Measurements from ENCODE around the gene ACHE. TPM values are rescaled to one million over a fixed set of nuclear protein-coding genes. Genes with fewer than 3 reads are reported as not detected.

ACHE gene
- total and polyA plus RNA-seq, 2 of the 13 experiments (the other 11 are each of a cell fraction or from before 2014, with no cell fraction given), result 0.18 to 0.40 TPM

Small RNAs within 50 kb of the gene (microRNA-seq; reads per million reads assigned to microRNA genes)
- not detected for gene MIR6875

Small RNAs within 50 kb of the gene (small RNA-seq; reads per million reads assigned to genes)
- gene RN7SL549P (ENCODE audit: insufficient read depth in 2 of 3, insufficient read length in 3 of 3, low read depth in 2 of 3, low replicate concordance in 1 of 3) (0 reads per million in 3 experiments), gene RPS29P15 (ENCODE audit: insufficient read depth in 2 of 3, insufficient read length in 3 of 3, low read depth in 2 of 3, low replicate concordance in 1 of 3) (0 reads per million in 3 experiments)

Other genes starting within 250 kb of the ACHE start
- gene ACTL6B, start 239.4 kb downstream of the ACHE start, total RNA-seq (2016; rRNA removed; fragmentation: Illumina TruSeq; extraction: Trizol), result not detected in 2 replicates
- not detected in 2 replicates for gene ACTL6B, start 239.4 kb downstream of the ACHE start, polyA plus RNA-seq (2011; rRNA removed)
- 48.3 and 64.3 TPM in 2 replicates for gene GNB2, start 222.1 kb downstream of the ACHE start, total RNA-seq (2016; rRNA removed; fragmentation: Illumina TruSeq; extraction: Trizol)
- gene GNB2, start 222.1 kb downstream of the ACHE start, polyA plus RNA-seq (2011; rRNA removed), result 67.1 and 82.0 TPM in 2 replicates
- gene GIGYF1, start 201.6 kb downstream of the ACHE start, total RNA-seq (2016; rRNA removed; fragmentation: Illumina TruSeq; extraction: Trizol), result 6.4 and 16.1 TPM in 2 replicates
- gene GIGYF1, start 201.6 kb downstream of the ACHE start, polyA plus RNA-seq (2011; rRNA removed), result 7.6 and 10.2 TPM in 2 replicates
- 91.1 and 91.5 TPM in 2 replicates for gene POP7, start 189.8 kb downstream of the ACHE start, total RNA-seq (2016; rRNA removed; fragmentation: Illumina TruSeq; extraction: Trizol)
- gene POP7, start 189.8 kb downstream of the ACHE start, polyA plus RNA-seq (2011; rRNA removed), result 63.9 and 70.6 TPM in 2 replicates
- 9.9 and 10.3 TPM in 2 replicates for gene EPO, start 175.4 kb downstream of the ACHE start, total RNA-seq (2016; rRNA removed; fragmentation: Illumina TruSeq; extraction: Trizol)
- 25.7 and 26.2 TPM in 2 replicates for gene EPO, start 175.4 kb downstream of the ACHE start, polyA plus RNA-seq (2011; rRNA removed)
- 0.02 and 0.08 TPM in 2 replicates for gene ZAN, start 162.3 kb downstream of the ACHE start, total RNA-seq (2016; rRNA removed; fragmentation: Illumina TruSeq; extraction: Trizol)
- gene ZAN, start 162.3 kb downstream of the ACHE start, polyA plus RNA-seq (2011; rRNA removed), result 0.09 and 0.14 TPM in 2 replicates
- 43.7 and 69.6 TPM in 2 replicates for gene EPHB4, start 68.4 kb downstream of the ACHE start, total RNA-seq (2016; rRNA removed; fragmentation: Illumina TruSeq; extraction: Trizol)
- gene EPHB4, start 68.4 kb downstream of the ACHE start, polyA plus RNA-seq (2011; rRNA removed), result 61.4 and 68.6 TPM in 2 replicates
- 5.4 and 16.6 TPM in 2 replicates for gene SLC12A9, start 43.2 kb downstream of the ACHE start, total RNA-seq (2016; rRNA removed; fragmentation: Illumina TruSeq; extraction: Trizol)
- gene SLC12A9, start 43.2 kb downstream of the ACHE start, polyA plus RNA-seq (2011; rRNA removed), result 8.7 and 13.9 TPM in 2 replicates
- gene TRIP6, start 28.5 kb downstream of the ACHE start, total RNA-seq (2016; rRNA removed; fragmentation: Illumina TruSeq; extraction: Trizol), result 0.38 TPM in 1 of 2 replicates, not detected in the other
- 0.30 and 0.34 TPM in 2 replicates for gene TRIP6, start 28.5 kb downstream of the ACHE start, polyA plus RNA-seq (2011; rRNA removed)
- 79.1 and 106 TPM in 2 replicates for gene SRRT, start 20.8 kb downstream of the ACHE start, total RNA-seq (2016; rRNA removed; fragmentation: Illumina TruSeq; extraction: Trizol)
- 26.2 and 30.4 TPM in 2 replicates for gene SRRT, start 20.8 kb downstream of the ACHE start, polyA plus RNA-seq (2011; rRNA removed)
- 2.8 and 3.3 TPM in 2 replicates for gene UFSP1, start 6.2 kb downstream of the ACHE start, total RNA-seq (2016; rRNA removed; fragmentation: Illumina TruSeq; extraction: Trizol)
- 0.65 and 1.3 TPM in 2 replicates for gene UFSP1, start 6.2 kb downstream of the ACHE start, polyA plus RNA-seq (2011; rRNA removed)
- not detected in 2 replicates for gene MUC3A, start 53.6 kb upstream of the ACHE start, total RNA-seq (2016; rRNA removed; fragmentation: Illumina TruSeq; extraction: Trizol)
- gene MUC3A, start 53.6 kb upstream of the ACHE start, polyA plus RNA-seq (2011; rRNA removed), result 0.01 and 0.07 TPM in 2 replicates
- not detected in 2 replicates for gene MUC12, start 73.7 kb upstream of the ACHE start, total RNA-seq (2016; rRNA removed; fragmentation: Illumina TruSeq; extraction: Trizol)
- gene MUC12, start 73.7 kb upstream of the ACHE start, polyA plus RNA-seq (2011; rRNA removed), result not detected in 2 replicates
- not detected in 2 replicates for gene MUC17, start 124.2 kb upstream of the ACHE start, total RNA-seq (2016; rRNA removed; fragmentation: Illumina TruSeq; extraction: Trizol)
- gene MUC17, start 124.2 kb upstream of the ACHE start, polyA plus RNA-seq (2011; rRNA removed), result 0.01 TPM in 1 of 2 replicates, not detected in the other
- 7.1 and 8.1 TPM in 2 replicates for gene TRIM56, start 189.6 kb upstream of the ACHE start, total RNA-seq (2016; rRNA removed; fragmentation: Illumina TruSeq; extraction: Trizol)
- 3.0 and 3.2 TPM in 2 replicates for gene TRIM56, start 189.6 kb upstream of the ACHE start, polyA plus RNA-seq (2011; rRNA removed)
- 9.2 and 21.2 TPM in 2 replicates for gene SERPINE1, start 231.2 kb upstream of the ACHE start, total RNA-seq (2016; rRNA removed; fragmentation: Illumina TruSeq; extraction: Trizol)
- gene SERPINE1, start 231.2 kb upstream of the ACHE start, polyA plus RNA-seq (2011; rRNA removed), result 1,576 and 2,365 TPM in 2 replicates

Data from HepG2 (cell line).